Panc1 (cell line): Measurements from ENCODE around the gene COX17. TPM values are rescaled to one million over a fixed set of nuclear protein-coding genes. Genes with fewer than 3 reads are reported as not detected.

Experiments used
- ATAC-seq: fragments of 200-7000 bp; cut with Tn5 transposase; 2 replicates; pipeline ENCODE4 v1.9.1; 2020; ENCODE audit warnings: mild to moderate bottlenecking, moderate library complexity
- BruUV-seq: library from RNA; stranded (reverse); fragments of 400-500 nt; replicated peaks from 2 replicates; lab custom pipeline; 2021; lab: Mats Ljungman, UMichigan
- CTCF ChIA-PET: fragments of 300-600 bp; sonication (Branson Sonifier 250); formaldehyde crosslinking; loops from one replicate; lab custom pipeline; 2022; ENCODE audit warnings: antibody characterized with exemption; lab: Charles Lee
- POLR2A ChIA-PET: fragments of 300-600 bp; sonication (Branson Sonifier 250); formaldehyde crosslinking; loops from one replicate; lab custom pipeline; 2022; ENCODE audit warnings: antibody characterized with exemption; lab: Charles Lee
- DNase-seq: peaks from one replicate; pipeline ENCODE4 v3.0.0-alpha.2; 2010; ENCODE audit warnings: low read depth, low spot score
- H3K27ac ChIP-seq: 2 replicates; pipeline ENCODE4 v1.5.1; 2011; ENCODE audit warnings: mild to moderate bottlenecking, low read length, inconsistent platforms
- H3K27me3 ChIP-seq: fragments of 200-500 bp; sonication (Bioruptor generic); 2 replicates; pipeline ENCODE4 v1.6.0; 2014; ENCODE audit warnings: low read length, inconsistent platforms; ENCODE audit not compliant: control insufficient read depth, insufficient read depth
- H3K36me3 ChIP-seq: fragments of 200-500 bp; sonication (Bioruptor generic); 2 replicates; pipeline ENCODE4 v1.5.1; 2014; ENCODE audit warnings: inconsistent platforms, mild to moderate bottlenecking, low read length, moderate library complexity; ENCODE audit not compliant: control insufficient read depth, insufficient read depth
- H3K4me1 ChIP-seq: 2 replicates; pipeline ENCODE4 v1.5.1; 2011; ENCODE audit warnings: inconsistent platforms, mild to moderate bottlenecking, low read length, moderate library complexity; ENCODE audit not compliant: control insufficient read depth, insufficient read depth
- H3K4me3 ChIP-seq, 2 experiments: 2 replicates each; pipeline ENCODE4 v1.5.1; 2011 to 2012; ENCODE audit warnings: low read depth in 2 of 2, low read length in 2 of 2, mild to moderate bottlenecking in 2 of 2, inconsistent platforms in 1 of 2, moderate library complexity in 1 of 2
- H3K9me3 ChIP-seq: fragments of 200-500 bp; sonication (Bioruptor generic); 2 replicates; pipeline ENCODE4 v1.5.1; 2014; ENCODE audit warnings: low read depth, mild to moderate bottlenecking, inconsistent platforms, low read length, moderate library complexity; ENCODE audit not compliant: control insufficient read depth, insufficient read depth
- POLR2AphosphoS5 ChIP-seq: IDR thresholded peaks from 2 replicates; pipeline ENCODE4 v1.6.1; 2012; ENCODE audit warnings: mild to moderate bottlenecking, low read depth, low read length, moderate library complexity
- SIN3A ChIP-seq: IDR thresholded peaks from 2 replicates; pipeline ENCODE4 v1.6.1; 2012; ENCODE audit warnings: low read depth, mild to moderate bottlenecking, low read length, moderate library complexity, borderline replicate concordance; ENCODE audit not compliant: insufficient read depth
- TCF7L2 ChIP-seq: IDR thresholded peaks from 2 replicates; pipeline ENCODE4 v1.6.1; 2011; ENCODE audit warnings: mild to moderate bottlenecking, low read depth, low read length, inconsistent platforms
- in situ Hi-C: cut with HindIII; loops from 2 replicates; pipeline ENCODE4 v1.10.0; 2016; ENCODE audit warnings: low sequenced_read_pairs, low pct_unique_long_range_greater_than_20kb
- intact Hi-C: fragments of 100-400 bp; cut with micrococcal nuclease; formaldehyde crosslinking; loops from one replicate; pipeline ENCODE4 v1.10.0; 2022; ENCODE audit not compliant: unreplicated experiment
- total RNA-seq: library from RNA; stranded (reverse); gene quantifications from one replicate; pipeline ENCODE4 v1.2.1, GENCODE V29; 2021; ENCODE audit not compliant: unreplicated experiment
- TF ChIP-seq, protein P1 (sequence below): fragments of 450-650 bp; IDR thresholded peaks from 2 replicates; pipeline ENCODE4 v1.5.1; 2017; ENCODE audit warnings: mild to moderate bottlenecking
- TF ChIP-seq, protein P2 (sequence below), 2 experiments: IDR thresholded peaks; 2 replicates each; pipeline ENCODE4 v1.6.1; 2011 to 2012; ENCODE audit warnings: low read depth in 2 of 2, control low read depth in 1 of 2, low read length in 1 of 2, mild to moderate bottlenecking in 1 of 2, moderate library complexity in 1 of 2; ENCODE audit not compliant: insufficient read depth in 1 of 2

The COX17 gene
- total RNA-seq, 1 experiment from 2014 or later: 81.6 TPM

DNA sequence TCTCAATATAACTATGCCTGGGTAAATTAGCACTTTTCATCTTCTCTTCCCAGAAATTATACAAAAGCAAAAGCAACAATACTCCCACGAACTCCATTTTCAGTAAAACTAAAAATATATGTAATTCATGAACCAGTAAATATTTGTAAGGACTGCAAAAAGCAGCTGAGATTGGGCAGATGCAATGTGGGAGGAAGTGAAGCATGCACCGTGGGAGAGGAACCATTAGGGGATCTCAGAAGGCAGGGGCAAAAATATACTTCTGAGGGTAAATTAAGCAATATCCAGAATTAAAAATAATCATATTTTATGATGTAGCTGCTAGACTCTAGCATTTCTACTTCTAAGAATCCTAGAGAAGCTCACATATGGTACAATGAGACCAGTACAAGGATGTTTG is 45.8 kb upstream of the COX17 start:
- in situ Hi-C loops (no loop called here), intact Hi-C loops (no loop called here)
- no peak for TF ChIP-seq SIN3A
- no peak for TF ChIP-seq POLR2AphosphoS5
- TF ChIP-seq, protein P1, sequence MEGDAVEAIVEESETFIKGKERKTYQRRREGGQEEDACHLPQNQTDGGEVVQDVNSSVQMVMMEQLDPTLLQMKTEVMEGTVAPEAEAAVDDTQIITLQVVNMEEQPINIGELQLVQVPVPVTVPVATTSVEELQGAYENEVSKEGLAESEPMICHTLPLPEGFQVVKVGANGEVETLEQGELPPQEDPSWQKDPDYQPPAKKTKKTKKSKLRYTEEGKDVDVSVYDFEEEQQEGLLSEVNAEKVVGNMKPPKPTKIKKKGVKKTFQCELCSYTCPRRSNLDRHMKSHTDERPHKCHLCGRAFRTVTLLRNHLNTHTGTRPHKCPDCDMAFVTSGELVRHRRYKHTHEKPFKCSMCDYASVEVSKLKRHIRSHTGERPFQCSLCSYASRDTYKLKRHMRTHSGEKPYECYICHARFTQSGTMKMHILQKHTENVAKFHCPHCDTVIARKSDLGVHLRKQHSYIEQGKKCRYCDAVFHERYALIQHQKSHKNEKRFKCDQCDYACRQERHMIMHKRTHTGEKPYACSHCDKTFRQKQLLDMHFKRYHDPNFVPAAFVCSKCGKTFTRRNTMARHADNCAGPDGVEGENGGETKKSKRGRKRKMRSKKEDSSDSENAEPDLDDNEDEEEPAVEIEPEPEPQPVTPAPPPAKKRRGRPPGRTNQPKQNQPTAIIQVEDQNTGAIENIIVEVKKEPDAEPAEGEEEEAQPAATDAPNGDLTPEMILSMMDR: no peak
- no peak for TF ChIP-seq TCF7L2
- TF ChIP-seq, protein P2, sequence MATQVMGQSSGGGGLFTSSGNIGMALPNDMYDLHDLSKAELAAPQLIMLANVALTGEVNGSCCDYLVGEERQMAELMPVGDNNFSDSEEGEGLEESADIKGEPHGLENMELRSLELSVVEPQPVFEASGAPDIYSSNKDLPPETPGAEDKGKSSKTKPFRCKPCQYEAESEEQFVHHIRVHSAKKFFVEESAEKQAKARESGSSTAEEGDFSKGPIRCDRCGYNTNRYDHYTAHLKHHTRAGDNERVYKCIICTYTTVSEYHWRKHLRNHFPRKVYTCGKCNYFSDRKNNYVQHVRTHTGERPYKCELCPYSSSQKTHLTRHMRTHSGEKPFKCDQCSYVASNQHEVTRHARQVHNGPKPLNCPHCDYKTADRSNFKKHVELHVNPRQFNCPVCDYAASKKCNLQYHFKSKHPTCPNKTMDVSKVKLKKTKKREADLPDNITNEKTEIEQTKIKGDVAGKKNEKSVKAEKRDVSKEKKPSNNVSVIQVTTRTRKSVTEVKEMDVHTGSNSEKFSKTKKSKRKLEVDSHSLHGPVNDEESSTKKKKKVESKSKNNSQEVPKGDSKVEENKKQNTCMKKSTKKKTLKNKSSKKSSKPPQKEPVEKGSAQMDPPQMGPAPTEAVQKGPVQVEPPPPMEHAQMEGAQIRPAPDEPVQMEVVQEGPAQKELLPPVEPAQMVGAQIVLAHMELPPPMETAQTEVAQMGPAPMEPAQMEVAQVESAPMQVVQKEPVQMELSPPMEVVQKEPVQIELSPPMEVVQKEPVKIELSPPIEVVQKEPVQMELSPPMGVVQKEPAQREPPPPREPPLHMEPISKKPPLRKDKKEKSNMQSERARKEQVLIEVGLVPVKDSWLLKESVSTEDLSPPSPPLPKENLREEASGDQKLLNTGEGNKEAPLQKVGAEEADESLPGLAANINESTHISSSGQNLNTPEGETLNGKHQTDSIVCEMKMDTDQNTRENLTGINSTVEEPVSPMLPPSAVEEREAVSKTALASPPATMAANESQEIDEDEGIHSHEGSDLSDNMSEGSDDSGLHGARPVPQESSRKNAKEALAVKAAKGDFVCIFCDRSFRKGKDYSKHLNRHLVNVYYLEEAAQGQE (IDR thresholded peaks at IDR 0.05; ENCODE audit: insufficient read depth in 1 of 2, low read depth in 2 of 2, low read length in 1 of 2): no peak
- DNase-seq: no peak
- no peak overlapping the region for H3K4me3 ChIP-seq
- BruUV-seq: no TSS peak
- H3K4me1 ChIP-seq: no peaks in the 10 kb centered on the region
- CTCF ChIA-PET: no interaction called here
- H3K36me3 ChIP-seq: no peaks in the 10 kb centered on the region
- POLR2A ChIA-PET: no interaction called here
- peaks cover 2% of the 10 kb centered on the region; the same call in 1 of the 2 replicates for H3K27me3 ChIP-seq
- no peak overlapping the region for H3K27ac ChIP-seq
- ATAC-seq: no peak
- H3K9me3 ChIP-seq: no peaks in the 10 kb centered on the region

DNA sequence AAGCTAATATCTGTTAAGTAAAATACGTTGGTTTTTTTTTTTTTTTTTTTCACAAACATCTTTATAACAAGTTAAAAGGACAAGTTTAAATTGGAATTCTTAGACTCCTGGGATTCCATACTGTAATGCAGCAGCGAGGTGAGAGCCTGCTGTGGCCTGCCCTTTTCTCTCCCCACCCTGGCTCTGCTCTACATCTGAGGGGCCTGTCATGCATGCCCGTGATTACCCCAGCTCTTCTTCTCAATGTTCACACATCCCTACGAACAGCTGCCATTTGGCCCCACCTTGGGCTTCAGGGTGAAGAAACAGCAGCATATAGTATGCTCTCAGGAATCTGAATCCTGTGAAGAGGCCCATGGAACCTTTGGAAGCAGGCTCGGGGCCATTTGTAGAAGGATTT is 40.3 kb upstream of the COX17 start:
- TF ChIP-seq, protein P2 (IDR thresholded peaks at IDR 0.05; ENCODE audit: insufficient read depth in 1 of 2, low read depth in 2 of 2, low read length in 1 of 2): no peak
- TF ChIP-seq, protein P1: no peak
- no peak for TF ChIP-seq SIN3A
- TF ChIP-seq POLR2AphosphoS5: no peak
- TF ChIP-seq TCF7L2: no peak
- no peak for ATAC-seq
- Histone ChIP-seq H3K4me1 (no peaks in the 10 kb centered on the region), H3K27me3 (no peaks in the 10 kb centered on the region), H3K36me3 (no peaks in the 10 kb centered on the region), H3K9me3 (no peaks in the 10 kb centered on the region), H3K27ac (no peak overlapping the region), H3K4me3 (no peak overlapping the region)
- no peak for DNase-seq
- BruUV-seq: no TSS peak
- intact Hi-C loops (no loop called here), in situ Hi-C loops (no loop called here)
- CTCF ChIA-PET: no interaction called here
- POLR2A ChIA-PET: no interaction called here
